Colon (tissue), 2 donors: ENCODE measurements around the gene SARDH.

Source experiments
- FAIRE-seq: peaks from 2 replicates; lab custom pipeline; 2012; peaks lifted over from hg19 to GRCh38; lab: Jason Lieb, UNC
- donor health status: control.
- donor health status: control.

Gene SARDH

GRCh38 chr9:133643978-133644760, 94.0 kb downstream of the SARDH start:
- FAIRE-seq = no peak

GRCh38 chr9:133643362-133643755, 94.8 kb downstream of the SARDH start:
- no peak for FAIRE-seq

GRCh38 chr9:133642708-133643361, 95.3 kb downstream of the SARDH start:
- FAIRE-seq = no peak

GRCh38 chr9:133641861-133642595, 96.1 kb downstream of the SARDH start:
- FAIRE-seq = no peak

- FAIRE-seq = no peak
Measured at GRCh38 chr9:133641396-133641655, 96.8 kb downstream of the SARDH start.

GRCh38 chr9:133640580-133641395, 97.4 kb downstream of the SARDH start:
- FAIRE-seq = no peak

- FAIRE-seq = no peak
Measured at GRCh38 chr9:133640160-133640559, 98.0 kb downstream of the SARDH start.

- FAIRE-seq = no peak
Measured at GRCh38 chr9:133639613-133640012, 98.5 kb downstream of the SARDH start.

- FAIRE-seq = no peak
Measured at GRCh38 chr9:133638711-133639110, 99.4 kb downstream of the SARDH start.

GRCh38 chr9:133638076-133638475, 100.1 kb downstream of the SARDH start:
- no peak for FAIRE-seq

GRCh38 chr9:133637451-133638055, 100.6 kb downstream of the SARDH start:
- no peak for FAIRE-seq

- no peak for FAIRE-seq
Measured at GRCh38 chr9:133636902-133637301, 101.2 kb downstream of the SARDH start.

- no peak for FAIRE-seq
Measured at GRCh38 chr9:133635533-133636531, 102.3 kb downstream of the SARDH start, which contains the start of gene DBH. Gene DBH, plus strand, starts transcription at chr9:133636363. Its CDS starts 9 bp downstream, at chr9:133636372.

- FAIRE-seq = no peak
Measured at GRCh38 chr9:133635098-133635497, 103.1 kb downstream of the SARDH start.

- FAIRE-seq = no peak
Measured at GRCh38 chr9:133634081-133634691, 104.0 kb downstream of the SARDH start.

- FAIRE-seq = no peak
Measured at GRCh38 chr9:133633681-133634080, 104.5 kb downstream of the SARDH start.

GRCh38 chr9:133632806-133633680, 105.1 kb downstream of the SARDH start:
- FAIRE-seq = no peak

- no peak for FAIRE-seq
Measured at GRCh38 chr9:133631111-133631510, 107.0 kb downstream of the SARDH start.
